Neural cell (in vitro differentiated cells): ENCODE data around the gene THBS2.

Experiments
- EZH2 ChIP-seq: fragments of 200-600, 300-800 bp; shearing (Covaris generic), sonication (generic); IDR thresholded peaks from 2 replicates; pipeline ENCODE4 v1.6.1; 2014; ENCODE audit warnings: antibody characterized with exemption, low read length, borderline replicate concordance, mild to moderate bottlenecking; ENCODE audit not compliant: insufficient read depth, poor library complexity, severe bottlenecking
- POLR2AphosphoS5 ChIP-seq: IDR thresholded peaks from 2 replicates; pipeline ENCODE4 v1.6.1; 2012
- SMC3 ChIP-seq: fragments of 450-650 bp; conservative IDR thresholded peaks from 2 replicates; pipeline ENCODE4 v1.6.1; 2014; ENCODE audit warnings: antibody characterized with exemption, mild to moderate bottlenecking, moderate library complexity; ENCODE audit not compliant: poor library complexity
- TAF1 ChIP-seq: IDR thresholded peaks from 2 replicates; pipeline ENCODE4 v1.6.1; 2012; ENCODE audit warnings: low read depth
- TF ChIP-seq, protein P1 (sequence below): fragments of 450-650 bp; IDR thresholded peaks from 2 replicates; pipeline ENCODE4 v1.5.1; 2014; ENCODE audit warnings: antibody characterized with exemption, mild to moderate bottlenecking, moderate library complexity; ENCODE audit not compliant: poor library complexity, severe bottlenecking

DNA sequence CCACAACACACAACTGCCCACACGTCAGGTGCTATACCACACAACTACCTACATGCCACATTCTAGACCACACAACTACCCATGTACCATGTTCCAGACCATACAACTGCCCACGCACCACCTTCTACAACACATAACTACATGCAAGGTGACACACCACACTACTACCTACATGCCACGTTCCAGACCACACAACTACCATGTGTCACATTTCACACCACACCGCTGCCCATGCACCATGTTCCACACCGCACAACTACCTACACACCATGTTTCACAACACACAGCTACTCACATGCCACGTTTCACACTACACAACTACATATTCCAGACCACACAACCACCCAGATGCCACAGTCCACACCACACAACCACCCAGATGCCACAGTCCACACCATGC lies 19.8 kb downstream of the THBS2 start:
- TF ChIP-seq, protein P1, sequence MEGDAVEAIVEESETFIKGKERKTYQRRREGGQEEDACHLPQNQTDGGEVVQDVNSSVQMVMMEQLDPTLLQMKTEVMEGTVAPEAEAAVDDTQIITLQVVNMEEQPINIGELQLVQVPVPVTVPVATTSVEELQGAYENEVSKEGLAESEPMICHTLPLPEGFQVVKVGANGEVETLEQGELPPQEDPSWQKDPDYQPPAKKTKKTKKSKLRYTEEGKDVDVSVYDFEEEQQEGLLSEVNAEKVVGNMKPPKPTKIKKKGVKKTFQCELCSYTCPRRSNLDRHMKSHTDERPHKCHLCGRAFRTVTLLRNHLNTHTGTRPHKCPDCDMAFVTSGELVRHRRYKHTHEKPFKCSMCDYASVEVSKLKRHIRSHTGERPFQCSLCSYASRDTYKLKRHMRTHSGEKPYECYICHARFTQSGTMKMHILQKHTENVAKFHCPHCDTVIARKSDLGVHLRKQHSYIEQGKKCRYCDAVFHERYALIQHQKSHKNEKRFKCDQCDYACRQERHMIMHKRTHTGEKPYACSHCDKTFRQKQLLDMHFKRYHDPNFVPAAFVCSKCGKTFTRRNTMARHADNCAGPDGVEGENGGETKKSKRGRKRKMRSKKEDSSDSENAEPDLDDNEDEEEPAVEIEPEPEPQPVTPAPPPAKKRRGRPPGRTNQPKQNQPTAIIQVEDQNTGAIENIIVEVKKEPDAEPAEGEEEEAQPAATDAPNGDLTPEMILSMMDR: no peak
- TF ChIP-seq SMC3 (no peak), POLR2AphosphoS5 (no peak), EZH2 (no peak), TAF1 (no peak)
